ENCODE data around the gene NUDT4. TPM values are rescaled to one million over a fixed set of nuclear protein-coding genes. Genes with fewer than 3 reads are reported as not detected.

NUDT4 gene
- total RNA-seq, 1 donor from 2014 or later, result 87.2 TPM

Other genes with a start within 250 kb of the NUDT4 start
- 68.1 TPM for gene UBE2N, start 64.0 kb downstream of the NUDT4 start, total RNA-seq (ENCODE audit: insufficient read depth, low replicate concordance)
- gene MRPL42, start 89.6 kb downstream of the NUDT4 start, total RNA-seq (ENCODE audit: insufficient read depth, low replicate concordance), result 82.8 TPM
- gene SOCS2, start 194.8 kb downstream of the NUDT4 start, total RNA-seq (ENCODE audit: insufficient read depth, low replicate concordance), result 32.0 TPM

Data from umbilical cord (tissue), 1 donor.